ENCODE data around the gene EVI5. TPM values are rescaled to one million over a fixed set of nuclear protein-coding genes. Genes with fewer than 3 reads are reported as not detected.

EVI5 gene
- total RNA-seq, 1 experiment from 2014 or later = 31.6 TPM

DNA sequence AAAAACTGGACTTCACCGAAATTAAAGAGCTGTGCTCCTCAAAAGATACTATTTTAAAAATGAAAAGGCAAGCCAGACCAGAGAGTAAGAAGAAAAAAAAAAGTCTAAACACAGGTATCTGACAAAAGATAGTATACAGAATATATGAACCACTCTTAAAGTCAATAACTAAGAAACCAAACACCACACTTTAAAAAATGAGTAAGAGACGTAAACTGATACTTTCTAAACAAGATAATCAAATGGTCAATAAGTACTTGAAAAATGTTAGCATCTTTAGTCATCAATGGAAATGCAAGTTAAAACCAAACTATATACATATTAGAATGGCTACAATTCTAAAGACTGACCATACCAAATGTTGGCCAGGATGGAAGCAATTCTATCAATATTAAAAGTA, 77.6 kb downstream of the EVI5 start:
- H3K9me3 ChIP-seq (ENCODE audit: low read depth, low read length, poor library complexity, severe bottlenecking) = no peaks in the 10 kb centered on the region
- no peak for DNase-seq (ENCODE audit: low spot score)
- CTCF ChIA-PET = interaction anchor here (0.7 kb wide), 1 partner anchor 313 kb away, joined by 4 read pairs; no protein-coding TSS in a partner anchor
- no peaks in the 10 kb centered on the region for H3K36me3 ChIP-seq (ENCODE audit: insufficient read depth, low read length, poor library complexity, severe bottlenecking)
- no peak overlapping the region for H3K27ac ChIP-seq (ENCODE audit: low read depth, low read length, poor library complexity, severe bottlenecking)
- no peak for TF ChIP-seq EZH2 (IDR thresholded peaks at IDR 0.05; ENCODE audit: borderline replicate concordance, low read depth, low read length, poor library complexity, severe bottlenecking)
- TF ChIP-seq, protein P1, sequence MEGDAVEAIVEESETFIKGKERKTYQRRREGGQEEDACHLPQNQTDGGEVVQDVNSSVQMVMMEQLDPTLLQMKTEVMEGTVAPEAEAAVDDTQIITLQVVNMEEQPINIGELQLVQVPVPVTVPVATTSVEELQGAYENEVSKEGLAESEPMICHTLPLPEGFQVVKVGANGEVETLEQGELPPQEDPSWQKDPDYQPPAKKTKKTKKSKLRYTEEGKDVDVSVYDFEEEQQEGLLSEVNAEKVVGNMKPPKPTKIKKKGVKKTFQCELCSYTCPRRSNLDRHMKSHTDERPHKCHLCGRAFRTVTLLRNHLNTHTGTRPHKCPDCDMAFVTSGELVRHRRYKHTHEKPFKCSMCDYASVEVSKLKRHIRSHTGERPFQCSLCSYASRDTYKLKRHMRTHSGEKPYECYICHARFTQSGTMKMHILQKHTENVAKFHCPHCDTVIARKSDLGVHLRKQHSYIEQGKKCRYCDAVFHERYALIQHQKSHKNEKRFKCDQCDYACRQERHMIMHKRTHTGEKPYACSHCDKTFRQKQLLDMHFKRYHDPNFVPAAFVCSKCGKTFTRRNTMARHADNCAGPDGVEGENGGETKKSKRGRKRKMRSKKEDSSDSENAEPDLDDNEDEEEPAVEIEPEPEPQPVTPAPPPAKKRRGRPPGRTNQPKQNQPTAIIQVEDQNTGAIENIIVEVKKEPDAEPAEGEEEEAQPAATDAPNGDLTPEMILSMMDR (conservative IDR thresholded peaks at IDR 0.05; ENCODE audit: low read depth, low read length) = no peak
- no peaks in the 10 kb centered on the region for H3K27me3 ChIP-seq (replicated peaks; ENCODE audit: insufficient read depth, low read depth, low read length, poor library complexity)
- POLR2A ChIA-PET (ENCODE audit: low non-redundant PET) = no interaction called here
- intact Hi-C loops (cut with micrococcal nuclease; ENCODE audit: unreplicated experiment) = no loop called here
- BruUV-seq (replicated peaks) = no TSS peak
- no peak overlapping the region for H3K4me3 ChIP-seq (ENCODE audit: low read depth, low read length, poor library complexity, severe bottlenecking)
- H3K4me1 ChIP-seq (ENCODE audit: insufficient read depth, low read length, poor library complexity, severe bottlenecking) = peaks cover 30% of the 10 kb centered on the region

DNA sequence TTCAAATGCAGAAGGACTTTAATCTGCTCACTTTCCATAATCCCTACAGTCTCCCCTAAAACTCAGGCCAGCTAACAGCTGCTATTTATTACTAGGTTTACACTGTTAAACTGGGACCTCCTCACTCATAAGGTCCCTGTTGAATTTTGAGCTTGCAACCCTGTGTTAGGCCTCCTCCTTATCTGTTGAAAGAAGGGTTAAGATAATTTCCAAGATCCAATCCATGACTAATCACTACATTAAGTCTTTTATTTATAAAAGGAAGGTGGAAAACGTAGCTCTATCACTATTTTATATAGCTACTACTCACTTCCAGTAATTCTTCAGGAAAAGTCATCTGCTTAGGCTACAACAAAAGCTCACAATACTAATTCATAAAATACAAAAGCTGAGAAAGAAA, 79.5 kb downstream of the EVI5 start:
- Histone ChIP-seq H3K9me3 (ENCODE audit: low read depth, low read length, poor library complexity, severe bottlenecking) (no peaks in the 10 kb centered on the region), H3K27ac (ENCODE audit: low read depth, low read length, poor library complexity, severe bottlenecking) (peak overlapping the region; percentile 0), H3K4me1 (ENCODE audit: insufficient read depth, low read length, poor library complexity, severe bottlenecking) (peaks cover 21% of the 10 kb centered on the region), H3K4me3 (ENCODE audit: low read depth, low read length, poor library complexity, severe bottlenecking) (no peak overlapping the region), H3K36me3 (ENCODE audit: insufficient read depth, low read length, poor library complexity, severe bottlenecking) (no peaks in the 10 kb centered on the region), H3K27me3 (replicated peaks; ENCODE audit: insufficient read depth, low read depth, low read length, poor library complexity) (no peaks in the 10 kb centered on the region)
- TF ChIP-seq EZH2 (IDR thresholded peaks at IDR 0.05; ENCODE audit: borderline replicate concordance, low read depth, low read length, poor library complexity, severe bottlenecking) = no peak
- TF ChIP-seq, protein P1 (conservative IDR thresholded peaks at IDR 0.05; ENCODE audit: low read depth, low read length) = no peak
- intact Hi-C loops (cut with micrococcal nuclease; ENCODE audit: unreplicated experiment) = no loop called here
- CTCF ChIA-PET = interaction anchor here (0.8 kb wide), 1 partner anchor 708 kb away, joined by 3 read pairs; no protein-coding TSS in a partner anchor
- peak; percentile 87 for DNase-seq (ENCODE audit: low spot score)
- POLR2A ChIA-PET (ENCODE audit: low non-redundant PET) = interaction anchor here (0.6 kb wide), 1 partner anchor 36 kb away, joined by 3 read pairs; no protein-coding TSS in a partner anchor
- no TSS peak for BruUV-seq (replicated peaks)

DNA sequence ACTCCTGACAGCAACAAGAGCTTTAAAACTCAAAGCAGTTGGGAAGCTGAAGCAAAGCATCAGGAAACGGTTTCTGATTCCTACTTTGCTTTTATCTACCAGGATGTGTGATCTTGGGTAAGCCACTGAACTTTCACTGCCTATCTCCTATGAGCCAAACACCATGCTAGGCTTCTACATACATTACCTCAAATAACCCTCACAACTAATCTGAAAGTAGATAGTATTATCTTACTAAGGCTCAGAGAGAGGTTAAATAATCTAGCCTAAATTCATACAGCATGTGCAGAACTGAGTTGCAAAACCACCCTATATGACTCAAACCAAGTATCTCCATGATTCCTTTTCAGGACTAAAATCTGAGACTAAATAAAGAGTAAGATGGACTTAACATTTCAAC, 83.8 kb downstream of the EVI5 start:
- TF ChIP-seq, protein P1 (conservative IDR thresholded peaks at IDR 0.05; ENCODE audit: low read depth, low read length) = no peak
- no peak for TF ChIP-seq EZH2 (IDR thresholded peaks at IDR 0.05; ENCODE audit: borderline replicate concordance, low read depth, low read length, poor library complexity, severe bottlenecking)
- peak overlapping the region; percentile 15 for H3K27ac ChIP-seq (ENCODE audit: low read depth, low read length, poor library complexity, severe bottlenecking)
- intact Hi-C loops (cut with micrococcal nuclease; ENCODE audit: unreplicated experiment) = no loop called here
- ChIA-PET POLR2A (ENCODE audit: low non-redundant PET) (interaction anchor here (0.6 kb wide), 1 partner anchor 10 kb away, joined by 3 read pairs; no protein-coding TSS in a partner anchor), CTCF (no interaction called here)
- H3K36me3 ChIP-seq (ENCODE audit: insufficient read depth, low read length, poor library complexity, severe bottlenecking) = no peaks in the 10 kb centered on the region
- H3K27me3 ChIP-seq (replicated peaks; ENCODE audit: insufficient read depth, low read depth, low read length, poor library complexity) = no peaks in the 10 kb centered on the region
- no peaks in the 10 kb centered on the region for H3K9me3 ChIP-seq (ENCODE audit: low read depth, low read length, poor library complexity, severe bottlenecking)
- BruUV-seq (replicated peaks) = no TSS peak
- peaks cover 16% of the 10 kb centered on the region for H3K4me1 ChIP-seq (ENCODE audit: insufficient read depth, low read length, poor library complexity, severe bottlenecking)
- DNase-seq (ENCODE audit: low spot score) = no peak
- H3K4me3 ChIP-seq (ENCODE audit: low read depth, low read length, poor library complexity, severe bottlenecking) = no peak overlapping the region
